H9 (cell line): ENCODE measurements around the gene TMC8. TPM values are rescaled to one million over a fixed set of nuclear protein-coding genes. Genes with fewer than 3 reads are reported as not detected.

Experiments used
- DNase-seq: peaks from one replicate; pipeline ENCODE4 v3.0.0-alpha.2; 2017
- H2AFZ ChIP-seq: one replicate; pipeline ENCODE4 v1.6.1; 2013; ENCODE audit warnings: mild to moderate bottlenecking, low read length, control low read depth, moderate library complexity
- H2AK5ac ChIP-seq: 2 replicates; pipeline ENCODE4 v1.6.1; 2013; ENCODE audit warnings: low read length, control low read depth, mixed read lengths; ENCODE audit not compliant: insufficient read length
- H2BK120ac ChIP-seq: one replicate; pipeline ENCODE4 v1.6.1; 2013; ENCODE audit warnings: low read depth, mild to moderate bottlenecking, low read length, control low read depth, inconsistent platforms; ENCODE audit not compliant: poor library complexity, severe bottlenecking
- H2BK12ac ChIP-seq: 2 replicates; pipeline ENCODE4 v1.6.1; 2013; ENCODE audit warnings: low read length, control low read depth, mixed read lengths, low read depth; ENCODE audit not compliant: insufficient read length
- H2BK15ac ChIP-seq: 2 replicates; pipeline ENCODE4 v1.6.1; 2013; ENCODE audit warnings: low read depth, low read length, control low read depth
- H2BK20ac ChIP-seq: one replicate; pipeline ENCODE4 v1.6.1; 2013; ENCODE audit warnings: low read depth, mild to moderate bottlenecking, low read length, control low read depth, inconsistent platforms; ENCODE audit not compliant: poor library complexity, severe bottlenecking
- H2BK5ac ChIP-seq: 2 replicates; pipeline ENCODE4 v1.6.1; 2013; ENCODE audit warnings: low read length, control low read depth, mixed read lengths; ENCODE audit not compliant: insufficient read length
- H3K14ac ChIP-seq: 2 replicates; pipeline ENCODE4 v1.6.1; 2013; ENCODE audit warnings: low read length, control low read depth; ENCODE audit not compliant: insufficient read depth
- H3K18ac ChIP-seq: 2 replicates; pipeline ENCODE4 v1.6.1; 2013; ENCODE audit warnings: low read depth, mild to moderate bottlenecking, mixed read lengths, low read length, control low read depth; ENCODE audit not compliant: insufficient read length
- H3K23ac ChIP-seq: 2 replicates; pipeline ENCODE4 v1.6.1; 2013; ENCODE audit warnings: low read length, control low read depth, mixed read lengths, low read depth; ENCODE audit not compliant: insufficient read length
- H3K23me2 ChIP-seq: 2 replicates; pipeline ENCODE4 v1.6.1; 2013; ENCODE audit warnings: low read depth, mild to moderate bottlenecking, mixed read lengths, low read length, control low read depth; ENCODE audit not compliant: insufficient read length, poor library complexity, severe bottlenecking
- H3K27ac ChIP-seq: 2 replicates; pipeline ENCODE4 v1.5.1; 2013; ENCODE audit warnings: low read length, control low read depth, mixed read lengths, low read depth; ENCODE audit not compliant: insufficient read length
- H3K27me3 ChIP-seq: 2 replicates; pipeline ENCODE4 v1.6.1; 2013; ENCODE audit warnings: low read length, control low read depth, inconsistent platforms; ENCODE audit not compliant: insufficient read depth
- H3K4ac ChIP-seq: 2 replicates; pipeline ENCODE4 v1.6.1; 2013; ENCODE audit warnings: low read depth, mild to moderate bottlenecking, control low read depth, inconsistent platforms, low read length, moderate library complexity
- H3K4me1 ChIP-seq: 2 replicates; pipeline ENCODE4 v1.6.1; 2013; ENCODE audit warnings: low read length, control low read depth, inconsistent platforms; ENCODE audit not compliant: insufficient read depth
- H3K4me2 ChIP-seq: 2 replicates; pipeline ENCODE4 v1.6.1; 2013; ENCODE audit warnings: low read length, control low read depth, mixed read lengths; ENCODE audit not compliant: insufficient read length, insufficient read depth
- H3K56ac ChIP-seq: 2 replicates; pipeline ENCODE4 v1.6.1; 2013; ENCODE audit warnings: low read depth, mild to moderate bottlenecking, mixed read lengths, low read length, control low read depth; ENCODE audit not compliant: insufficient read length
- H3K79me1 ChIP-seq: 2 replicates; pipeline ENCODE4 v1.6.1; 2013; ENCODE audit warnings: low read depth, mild to moderate bottlenecking, moderate library complexity, low read length, control low read depth, inconsistent platforms; ENCODE audit not compliant: insufficient read depth, poor library complexity, severe bottlenecking
- H3K79me2 ChIP-seq: 2 replicates; pipeline ENCODE4 v1.6.1; 2013; ENCODE audit warnings: low read length, control low read depth, inconsistent platforms; ENCODE audit not compliant: insufficient read depth
- H3K9ac ChIP-seq: 2 replicates; pipeline ENCODE4 v1.6.1; 2013; ENCODE audit warnings: low read length, control low read depth, mixed read lengths; ENCODE audit not compliant: insufficient read length; ENCODE audit errors: extremely low read depth
- H3K9me3 ChIP-seq: one replicate; pipeline ENCODE4 v1.6.1; 2013; ENCODE audit warnings: low read depth, low read length, inconsistent platforms; ENCODE audit not compliant: control insufficient read depth
- H3T11ph ChIP-seq: one replicate; pipeline ENCODE4 v1.6.1; 2013; ENCODE audit warnings: mild to moderate bottlenecking, low read length, control low read depth, inconsistent platforms
- H4K20me1 ChIP-seq: one replicate; pipeline ENCODE4 v1.6.1; 2013; ENCODE audit not compliant: control insufficient read depth, insufficient read length, insufficient read depth
- H4K5ac ChIP-seq: 2 replicates; pipeline ENCODE4 v1.6.1; 2013; ENCODE audit warnings: low read depth, mild to moderate bottlenecking, mixed read lengths, low read length, control low read depth; ENCODE audit not compliant: insufficient read length
- H4K8ac ChIP-seq: replicated peaks from 2 replicates; pipeline ENCODE4 v1.6.1; 2013; ENCODE audit warnings: low read length, control low read depth, mixed read lengths, low read depth; ENCODE audit not compliant: insufficient read length
- H4K91ac ChIP-seq: 2 replicates; pipeline ENCODE4 v1.6.1; 2013; ENCODE audit warnings: low read depth, mild to moderate bottlenecking, moderate library complexity, mixed read lengths, low read length, control low read depth; ENCODE audit not compliant: insufficient read length
- H3K27ac Mint-ChIP-seq, 3 experiments: 2 replicates in 2 of 3; 3 replicates in 1 of 3; pipeline ENCODE4 v1.8.0; 2020 to 2021; ENCODE audit warnings: mixed read lengths in 3 of 3, mild to moderate bottlenecking in 1 of 3, moderate library complexity in 1 of 3
- H3K27me3 Mint-ChIP-seq: 2 replicates; pipeline ENCODE4 v1.8.0; 2021; ENCODE audit warnings: low read depth, mild to moderate bottlenecking, moderate library complexity, mixed read lengths
- H3K36me3 Mint-ChIP-seq, 3 experiments: 2 replicates in 2 of 3; 3 replicates in 1 of 3; pipeline ENCODE4 v1.8.0; 2020 to 2021; ENCODE audit warnings: low read depth in 3 of 3, mixed read lengths in 3 of 3; ENCODE audit not compliant: insufficient read depth in 1 of 3
- H3K4me1 Mint-ChIP-seq, 2 experiments: 2 replicates each; pipeline ENCODE4 v1.8.0; 2020; ENCODE audit warnings: mixed read lengths in 2 of 2
- H3K4me3 Mint-ChIP-seq, 2 experiments: 2 replicates in 1 of 2; 3 replicates in 1 of 2; pipeline ENCODE4 v1.8.0; 2020 to 2021; ENCODE audit warnings: mild to moderate bottlenecking in 2 of 2, mixed read lengths in 2 of 2, moderate library complexity in 1 of 2
- H3K9me3 Mint-ChIP-seq, 2 experiments: 2 replicates in 1 of 2; 3 replicates in 1 of 2; pipeline ENCODE4 v1.8.0; 2020; ENCODE audit warnings: mild to moderate bottlenecking in 2 of 2, mixed read lengths in 2 of 2, moderate library complexity in 1 of 2
- WGBS: extraction: QIAGEN DNeasy Blood & Tissue Kit; methylation state at CpG from one replicate; pipeline ENCODE4 v1.1.7; 2013; ENCODE audit warnings: missing lambda C conversion rate, low lambda C conversion rate, mixed read lengths; ENCODE audit not compliant: insufficient read length; ENCODE audit errors: extremely low coverage; 5-methylcytosine and 5-hydroxymethylcytosine counted together
- total RNA-seq: library from RNA; stranded (reverse); gene quantifications from 2 replicates; pipeline ENCODE4 v1.2.1, GENCODE V29; 2021
- TF ChIP-seq, protein P1 (sequence below): fragments of 200-600 bp; sonication (generic); conservative IDR thresholded peaks from 3 replicates; pipeline ENCODE4 v1.8.0; 2021; ENCODE audit warnings: antibody characterized with exemption, mild to moderate bottlenecking

The TMC8 gene
- total RNA-seq, 1 experiment from 2014 or later, result 1.0 TPM

DNA sequence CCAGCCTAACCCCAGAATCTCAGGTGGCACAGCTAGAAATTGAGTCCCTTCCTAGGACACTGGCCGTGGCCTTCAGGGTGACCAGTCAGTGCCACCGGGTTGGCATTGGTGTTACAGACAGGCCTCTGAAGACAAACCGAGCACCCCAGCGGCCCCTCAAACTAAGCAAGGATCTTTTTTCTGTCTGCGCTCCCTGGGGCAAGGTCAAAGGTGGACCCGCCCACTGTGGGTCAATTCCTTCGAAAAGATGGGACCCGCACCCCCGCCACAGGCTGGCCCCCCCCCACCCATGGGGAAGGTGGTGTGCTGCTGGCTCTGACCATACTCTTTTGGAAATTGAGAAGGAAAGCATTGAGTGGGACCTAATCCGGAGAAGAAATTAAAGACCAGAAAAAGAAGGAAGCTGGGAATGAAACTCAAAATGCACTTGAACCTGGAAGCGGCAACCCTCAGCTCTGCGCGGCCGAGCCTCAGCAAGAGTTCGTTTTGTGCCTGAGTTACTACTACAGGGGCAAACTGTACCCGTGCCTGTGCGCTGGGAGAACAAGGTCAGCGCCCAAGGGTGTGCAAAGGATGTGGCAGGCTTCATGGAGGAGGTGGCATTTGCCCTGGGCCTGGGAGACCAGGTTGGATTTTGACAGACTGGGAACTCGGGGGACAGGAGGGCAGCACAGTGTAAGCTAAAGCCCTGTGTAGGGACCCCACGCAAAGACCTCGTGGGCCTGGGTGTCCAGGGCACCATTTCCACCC, 22.4 kb upstream of the TMC8 start:
- H2AK5ac ChIP-seq, result no peak overlapping the region
- Mint-ChIP-seq H3K27ac (peak overlapping the region; percentile 25 to 62 (median 34); a peak in 2 of 7 replicates), H3K27me3 (no peaks in the 10 kb centered on the region; the same call in 1 of the 2 replicates), H3K9me3 (no peaks in the 10 kb centered on the region), H3K36me3 (peaks cover 8 to 40% (median 26%) of the 10 kb centered on the region in 3 experiments), H3K4me1 (peaks cover 7 to 8% of the 10 kb centered on the region in 2 experiments; a peak in 3 of 4 replicates), H3K4me3 (no peak overlapping the region)
- no peak overlapping the region for H3K4me2 ChIP-seq
- no peak overlapping the region for H3T11ph ChIP-seq
- H2BK5ac ChIP-seq, result no peak overlapping the region
- no peaks in the 10 kb centered on the region for H3K79me1 ChIP-seq
- H3K9ac ChIP-seq, result no peak overlapping the region
- H3K79me2 ChIP-seq, result no peaks in the 10 kb centered on the region
- H3K14ac ChIP-seq, result no peak overlapping the region
- H3K23me2 ChIP-seq, result no peaks in the 10 kb centered on the region
- H4K5ac ChIP-seq, result no peak overlapping the region
- no peak overlapping the region for H2AFZ ChIP-seq
- H3K4me1 ChIP-seq, result no peaks in the 10 kb centered on the region
- H2BK120ac ChIP-seq, result no peak overlapping the region
- no peaks in the 10 kb centered on the region for H3K27me3 ChIP-seq
- TF ChIP-seq, protein P1, sequence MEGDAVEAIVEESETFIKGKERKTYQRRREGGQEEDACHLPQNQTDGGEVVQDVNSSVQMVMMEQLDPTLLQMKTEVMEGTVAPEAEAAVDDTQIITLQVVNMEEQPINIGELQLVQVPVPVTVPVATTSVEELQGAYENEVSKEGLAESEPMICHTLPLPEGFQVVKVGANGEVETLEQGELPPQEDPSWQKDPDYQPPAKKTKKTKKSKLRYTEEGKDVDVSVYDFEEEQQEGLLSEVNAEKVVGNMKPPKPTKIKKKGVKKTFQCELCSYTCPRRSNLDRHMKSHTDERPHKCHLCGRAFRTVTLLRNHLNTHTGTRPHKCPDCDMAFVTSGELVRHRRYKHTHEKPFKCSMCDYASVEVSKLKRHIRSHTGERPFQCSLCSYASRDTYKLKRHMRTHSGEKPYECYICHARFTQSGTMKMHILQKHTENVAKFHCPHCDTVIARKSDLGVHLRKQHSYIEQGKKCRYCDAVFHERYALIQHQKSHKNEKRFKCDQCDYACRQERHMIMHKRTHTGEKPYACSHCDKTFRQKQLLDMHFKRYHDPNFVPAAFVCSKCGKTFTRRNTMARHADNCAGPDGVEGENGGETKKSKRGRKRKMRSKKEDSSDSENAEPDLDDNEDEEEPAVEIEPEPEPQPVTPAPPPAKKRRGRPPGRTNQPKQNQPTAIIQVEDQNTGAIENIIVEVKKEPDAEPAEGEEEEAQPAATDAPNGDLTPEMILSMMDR, result no peak
- H4K8ac ChIP-seq, result no peak overlapping the region
- no peak for DNase-seq
- no peak overlapping the region for H2BK12ac ChIP-seq
- H4K91ac ChIP-seq, result no peak overlapping the region
- H4K20me1 ChIP-seq, result no peaks in the 10 kb centered on the region
- H3K9me3 ChIP-seq, result no peaks in the 10 kb centered on the region
- no CpG with 5 or more reads among the region's 21 CpGs for WGBS
- no peak overlapping the region for H3K56ac ChIP-seq
- no peak overlapping the region for H3K4ac ChIP-seq
- H3K23ac ChIP-seq, result no peak overlapping the region
- H3K18ac ChIP-seq, result no peak overlapping the region
- no peak overlapping the region for H2BK20ac ChIP-seq
- H3K27ac ChIP-seq, result no peak overlapping the region
- no peak overlapping the region for H2BK15ac ChIP-seq
